Stomach (tissue), 9 donors: ENCODE measurements around the gene TRAF7. TPM values are rescaled to one million over a fixed set of nuclear protein-coding genes. Genes with fewer than 3 reads are reported as not detected.

Experiments used
- DNase-seq, 2 donors: peaks; one replicate each; pipeline versions ENCODE4 v3.0.0 to v3.0.0-alpha.2; 2013 to 2019
- H3K27ac ChIP-seq, 5 donors: fragments of 200-600 bp in 4 of 5; sonication (generic) in 4 of 5; one replicate each; pipeline ENCODE4 v1.5.1; 2013 to 2019; ENCODE audit warnings: mild to moderate bottlenecking in 1 of 5, moderate library complexity in 1 of 5
- H3K27me3 ChIP-seq, 3 donors: fragments of 200-600 bp; sonication (generic); one replicate each; pipeline ENCODE4 v1.5.1; 2017 to 2019; ENCODE audit warnings: mixed run types in 1 of 3
- H3K36me3 ChIP-seq, 4 donors: fragments of 200-600 bp; sonication (generic); 1 replicate in 3 of 4; 2 replicates in 1 of 4; pipeline ENCODE4 v1.5.1; 2016 to 2019
- H3K4me1 ChIP-seq, 4 donors: fragments of 200-600 bp; sonication (generic); one replicate each; pipeline ENCODE4 v1.5.1; 2016 to 2019
- H3K4me3 ChIP-seq, 4 donors: fragments of 200-600 bp; sonication (generic) in 3 of 4; one replicate each; pipeline ENCODE4 v1.5.1; 2016 to 2019; ENCODE audit warnings: mild to moderate bottlenecking in 1 of 4
- H3K9me3 ChIP-seq, 4 donors: fragments of 200-600 bp; sonication (generic); one replicate each; pipeline ENCODE4 v1.5.1; 2016 to 2019
- EP300 ChIP-seq: sonication (generic); formaldehyde crosslinking; IDR thresholded peaks from one replicate; pipeline ENCODE4 v1.6.1; 2017; ENCODE audit warnings: antibody characterized with exemption
- POLR2A ChIP-seq, 4 donors: fragments of 450-650 bp; IDR thresholded peaks; one replicate each; pipeline ENCODE4 v1.6.1; 2016; ENCODE audit warnings: antibody characterized with exemption in 4 of 4, control low read depth in 2 of 4, mild to moderate bottlenecking in 1 of 4, moderate library complexity in 1 of 4
- POLR2AphosphoS5 ChIP-seq, 3 donors: sonication (generic); formaldehyde crosslinking; IDR thresholded peaks; one replicate each; pipeline ENCODE4 v1.6.1; 2016; ENCODE audit warnings: antibody characterized with exemption in 3 of 3
- WGBS, 5 donors: extraction: QIAGEN DNeasy Blood & Tissue Kit in 3 of 5; methylation state at CpG; one replicate each; pipeline versions ENCODE4 v1.1.5 to v1.1.7; 2013 to 2018; 5-methylcytosine and 5-hydroxymethylcytosine counted together
- intact Hi-C: fragments of 100-400 bp; cut with DNase I; formaldehyde crosslinking; loops from one replicate; pipeline ENCODE4 v1.15.1; 2023; ENCODE audit warnings: low total_unique reads
- polyA plus RNA-seq, 3 donors: library from polyadenylated mRNA; stranded (reverse); fragments of 200-250 nt; gene quantifications; one replicate each; pipeline ENCODE4 v1.2.3, GENCODE V29; 2013
- total RNA-seq, 5 donors: library from RNA; depleted of rRNA; stranded (reverse); fragments of >200 nt; gene quantifications; one replicate each; pipeline versions ENCODE4 v1.1.0 to v1.2.3, GENCODE V29; 2014 to 2016
- TF ChIP-seq, protein P1 (sequence below), 7 experiments: fragments of 450-650 bp in 4 of 7; fragments of 200-600 bp in 3 of 7; sonication (generic) in 3 of 7; IDR thresholded peaks; one replicate each; pipeline ENCODE4 v1.5.1; 2016 to 2019; ENCODE audit warnings: antibody characterized with exemption in 7 of 7, control low read depth in 2 of 7, mild to moderate bottlenecking in 1 of 7
- donor health status: healthy with polysubstance abuse.
- donor health status: Bipolar disorder and iron deficiency.
- donor health status: healthy.

Gene TRAF7
- total and polyA plus RNA-seq, 8 donors: 20.9 to 204 (median 38.5) TPM

GRCh38 chr16:2204416-2205103 is 49.0 kb downstream of the TRAF7 start:
- Histone ChIP-seq H3K27ac (peak overlapping the region; percentile 95 to 99 (median 96)), H3K4me1 (peaks cover 12 to 28% (median 22%) of the 10 kb centered on the region in 4 donors), H3K9me3 (no peaks in the 10 kb centered on the region), H3K27me3 (no peaks in the 10 kb centered on the region), H3K4me3 (peak overlapping the region; percentile 65 to 75 (median 69)), H3K36me3 (peaks cover 27 to 32% (median 29%) of the 10 kb centered on the region in 4 donors)
- TF ChIP-seq POLR2AphosphoS5 (IDR thresholded peaks at IDR 0.05): no peak
- no peak for TF ChIP-seq POLR2A (IDR thresholded peaks at IDR 0.05)
- TF ChIP-seq, protein P1, sequence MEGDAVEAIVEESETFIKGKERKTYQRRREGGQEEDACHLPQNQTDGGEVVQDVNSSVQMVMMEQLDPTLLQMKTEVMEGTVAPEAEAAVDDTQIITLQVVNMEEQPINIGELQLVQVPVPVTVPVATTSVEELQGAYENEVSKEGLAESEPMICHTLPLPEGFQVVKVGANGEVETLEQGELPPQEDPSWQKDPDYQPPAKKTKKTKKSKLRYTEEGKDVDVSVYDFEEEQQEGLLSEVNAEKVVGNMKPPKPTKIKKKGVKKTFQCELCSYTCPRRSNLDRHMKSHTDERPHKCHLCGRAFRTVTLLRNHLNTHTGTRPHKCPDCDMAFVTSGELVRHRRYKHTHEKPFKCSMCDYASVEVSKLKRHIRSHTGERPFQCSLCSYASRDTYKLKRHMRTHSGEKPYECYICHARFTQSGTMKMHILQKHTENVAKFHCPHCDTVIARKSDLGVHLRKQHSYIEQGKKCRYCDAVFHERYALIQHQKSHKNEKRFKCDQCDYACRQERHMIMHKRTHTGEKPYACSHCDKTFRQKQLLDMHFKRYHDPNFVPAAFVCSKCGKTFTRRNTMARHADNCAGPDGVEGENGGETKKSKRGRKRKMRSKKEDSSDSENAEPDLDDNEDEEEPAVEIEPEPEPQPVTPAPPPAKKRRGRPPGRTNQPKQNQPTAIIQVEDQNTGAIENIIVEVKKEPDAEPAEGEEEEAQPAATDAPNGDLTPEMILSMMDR (IDR thresholded peaks at IDR 0.05): no peak
- TF ChIP-seq EP300: no peak
- DNase-seq: no peak
- intact Hi-C loops: loop anchor here (10.0 kb wide), 1 partner anchor 50 kb away; the partner anchor contains the start of gene ECI1
- 80 to 86% (median 84%) methylated on average over 13 of the region's 13 CpGs for WGBS, 5 donors

GRCh38 chr16:2205104-2205966 is 49.8 kb downstream of the TRAF7 start, which contains the start of gene MLST8:
MLST8 (plus strand) TSS chr16:2205454; CDS start chr16:2206086, 632 bp downstream.
- TF ChIP-seq EP300: no peak
- TF ChIP-seq, protein P1 (IDR thresholded peaks at IDR 0.05): peak in 1 of 7 experiments; percentile 27
- TF ChIP-seq POLR2A (IDR thresholded peaks at IDR 0.05): no peak
- peak; percentile 41 to 90 (median 77) for TF ChIP-seq POLR2AphosphoS5 (IDR thresholded peaks at IDR 0.05)
- intact Hi-C loops: loop anchor here (10.0 kb wide), 1 partner anchor 49 kb away; the partner anchor contains the start of gene ECI1
- WGBS, 5 donors: 0 to 1% (median 0%) methylated on average over 14 to 93 of the region's 93 CpGs
- Histone ChIP-seq H3K9me3 (no peaks in the 10 kb centered on the region), H3K4me1 (peaks cover 12 to 28% (median 22%) of the 10 kb centered on the region in 4 donors), H3K4me3 (peak within 1 kb of the TSS; percentile 65 to 75 (median 69)), H3K36me3 (peaks cover 29 to 39% (median 37%) of the 10 kb centered on the region in 4 donors), H3K27ac (peak within 1 kb of the TSS; percentile 95 to 99 (median 96)), H3K27me3 (no peaks in the 10 kb centered on the region)
- peak; percentile 87 to 96 for DNase-seq

DNA sequence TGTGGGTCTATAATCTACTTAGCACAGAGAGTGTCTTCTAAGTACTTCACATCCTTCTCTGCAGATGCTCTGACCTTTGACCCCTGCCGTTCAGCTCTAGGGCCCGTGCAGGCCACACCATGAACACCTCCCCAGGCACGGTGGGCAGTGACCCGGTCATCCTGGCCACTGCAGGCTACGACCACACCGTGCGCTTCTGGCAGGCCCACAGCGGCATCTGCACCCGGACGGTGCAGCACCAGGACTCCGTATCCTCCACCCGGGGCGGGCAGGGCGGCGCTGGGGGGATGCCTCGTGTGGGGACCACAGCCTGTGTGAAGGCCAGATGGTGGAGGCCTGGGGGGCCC is 50.4 kb downstream of the TRAF7 start:
- H3K27me3 ChIP-seq: no peaks in the 10 kb centered on the region
- H3K4me3 ChIP-seq: peak overlapping the region; percentile 65 to 75 (median 69)
- intact Hi-C loops: loop anchor here (10.0 kb wide), 1 partner anchor 49 kb away; the partner anchor contains the start of gene ECI1
- TF ChIP-seq POLR2AphosphoS5 (IDR thresholded peaks at IDR 0.05): no peak
- no peak for TF ChIP-seq POLR2A (IDR thresholded peaks at IDR 0.05)
- TF ChIP-seq, protein P1 (IDR thresholded peaks at IDR 0.05): no peak
- no peak for TF ChIP-seq EP300
- DNase-seq: no peak
- H3K36me3 ChIP-seq: peaks cover 29 to 43% (median 38%) of the 10 kb centered on the region in 4 donors
- 0 to 8% (median 6%) methylated on average over 2 to 16 of the region's 16 CpGs for WGBS, 5 donors
- peak overlapping the region; percentile 95 to 99 (median 96) for H3K27ac ChIP-seq
- peaks cover 12 to 28% (median 23%) of the 10 kb centered on the region in 4 donors for H3K4me1 ChIP-seq
- H3K9me3 ChIP-seq: no peaks in the 10 kb centered on the region

- TF ChIP-seq, protein P1 (IDR thresholded peaks at IDR 0.05): no peak
- TF ChIP-seq POLR2AphosphoS5 (IDR thresholded peaks at IDR 0.05) (no peak), EP300 (no peak), POLR2A (IDR thresholded peaks at IDR 0.05) (no peak)
- WGBS, 5 donors: 74 to 82% (median 79%) methylated on average over 18 of the region's 18 CpGs
- intact Hi-C loops: loop anchor here (10.0 kb wide), 1 partner anchor 48 kb away; the partner anchor contains the start of gene ECI1
- H3K4me1 ChIP-seq: peaks cover 12 to 28% (median 24%) of the 10 kb centered on the region in 4 donors
- no peak for DNase-seq
- peaks cover 29 to 43% (median 38%) of the 10 kb centered on the region in 4 donors for H3K36me3 ChIP-seq
- peak overlapping the region; percentile 65 to 75 (median 69) for H3K4me3 ChIP-seq
- no peaks in the 10 kb centered on the region for H3K9me3 ChIP-seq
- peak overlapping the region; percentile 95 to 99 (median 96) for H3K27ac ChIP-seq
- H3K27me3 ChIP-seq: no peaks in the 10 kb centered on the region
These were observed 50.8 kb downstream of the TRAF7 start for GRCh38 chr16:2206420-2206779.
